GM12878 (cell line): ENCODE results near the gene DYNC1H1. TPM values are rescaled to one million over a fixed set of nuclear protein-coding genes. Genes with fewer than 3 reads are reported as not detected.

ENCODE experiments used
- ATAC-seq: fragments of 200-7000 bp; cut with Tn5 transposase; 3 replicates; pipeline ENCODE4 v1.9.1; 2020; ENCODE audit warnings: mild to moderate bottlenecking, moderate library complexity
- BruUV-seq: library from RNA; stranded (reverse); fragments of 400-500 nt; replicated peaks from 2 replicates; lab custom pipeline; 2021; lab: Mats Ljungman, UMichigan
- CTCF ChIA-PET: fragments of 300-600 bp; sonication (Branson Sonifier 250); formaldehyde crosslinking; extraction: SDS; loops from one replicate; lab custom pipeline; 2021; ENCODE audit warnings: inconsistent platforms; lab: Yijun Ruan, JAX
- POLR2A ChIA-PET: fragments of 350-600 bp; formaldehyde crosslinking; extraction: SDS; loops from one replicate; lab custom pipeline; 2021; ENCODE audit warnings: inconsistent platforms; lab: Charles Lee
- RAD21 ChIA-PET: fragments of 300-600 bp; sonication (Branson Sonifier 250); formaldehyde crosslinking; loops from one replicate; lab custom pipeline; 2023; ENCODE audit warnings: antibody characterized with exemption; ENCODE audit not compliant: unreplicated experiment; lab: Charles Lee
- SMC1A ChIA-PET: fragments of 300-600 bp; sonication (Branson Sonifier 250); formaldehyde crosslinking; loops from one replicate; lab custom pipeline; 2023; ENCODE audit not compliant: unreplicated experiment, uncharacterized antibody; lab: Charles Lee
- DNase-seq: peaks from one replicate; pipeline ENCODE4 v3.0.0-alpha.2; 2011; ENCODE audit warnings: low read depth, low spot score
- FAIRE-seq: peaks from 3 replicates; lab custom pipeline; 2011; peaks lifted over from hg19 to GRCh38; lab: Jason Lieb, UNC
- H2AFZ ChIP-seq: 2 replicates; pipeline ENCODE4 v1.6.0; 2011; ENCODE audit warnings: low read depth, low read length, control low read depth; ENCODE audit not compliant: control insufficient read depth
- H3K27ac ChIP-seq: 2 replicates; pipeline ENCODE4 v1.5.1; 2011; ENCODE audit warnings: control low read depth; ENCODE audit not compliant: control insufficient read depth, insufficient read depth
- H3K27me3 ChIP-seq, 2 experiments: replicated peaks in 1 of 2; 2 replicates each; pipeline versions ENCODE4 v1.6.0 to v1.6.1; 2011; ENCODE audit warnings: low read length in 1 of 2; ENCODE audit not compliant: control insufficient read depth in 2 of 2, insufficient read depth in 2 of 2
- H3K36me3 ChIP-seq, 2 experiments: 2 replicates each; pipeline ENCODE4 v1.5.1; 2011; ENCODE audit warnings: low read length in 1 of 2; ENCODE audit not compliant: control insufficient read depth in 2 of 2, insufficient read depth in 2 of 2
- H3K4me1 ChIP-seq: 2 replicates; pipeline ENCODE4 v1.6.1; 2011; ENCODE audit warnings: mild to moderate bottlenecking, low read length, moderate library complexity, mixed read lengths; ENCODE audit not compliant: control insufficient read depth, insufficient read depth
- H3K4me2 ChIP-seq: 2 replicates; pipeline ENCODE4 v1.6.0; 2011; ENCODE audit warnings: control low read depth; ENCODE audit not compliant: control insufficient read depth, insufficient read depth
- H3K4me3 ChIP-seq: fragments of 200-600 bp; sonication (generic); 2 replicates; pipeline ENCODE4 v1.5.1; 2016
- H3K79me2 ChIP-seq: 2 replicates; pipeline ENCODE4 v1.6.0; 2011; ENCODE audit warnings: low read length; ENCODE audit not compliant: control insufficient read depth, insufficient read depth
- H3K9ac ChIP-seq: 2 replicates; pipeline ENCODE4 v1.8.0; 2011; ENCODE audit warnings: low read length, control low read depth, mixed read lengths; ENCODE audit not compliant: control insufficient read depth, insufficient read depth
- H3K9me3 ChIP-seq: replicated peaks from 3 replicates; pipeline ENCODE4 v1.5.1; 2011; ENCODE audit warnings: mild to moderate bottlenecking, low read length; ENCODE audit not compliant: control insufficient read depth, insufficient read depth
- H4K20me1 ChIP-seq: 2 replicates; pipeline ENCODE4 v1.6.0; 2011; ENCODE audit not compliant: control insufficient read depth, insufficient read depth
- MEF2A ChIP-seq: IDR thresholded peaks from 2 replicates; pipeline ENCODE4 v1.6.1; 2011; ENCODE audit warnings: low read depth, mild to moderate bottlenecking, low read length, moderate library complexity; ENCODE audit not compliant: insufficient read depth
- NKRF ChIP-seq: fragments of 450-650 bp; conservative IDR thresholded peaks from 2 replicates; pipeline ENCODE4 v1.6.1; 2017; ENCODE audit warnings: mild to moderate bottlenecking, moderate library complexity
- POLR2A ChIP-seq: IDR thresholded peaks from 2 replicates; pipeline ENCODE4 v1.6.1; 2011; ENCODE audit warnings: low read depth, mild to moderate bottlenecking, low read length
- POLR2AphosphoS5 ChIP-seq: IDR thresholded peaks from 2 replicates; pipeline ENCODE4 v1.6.1; 2011; ENCODE audit warnings: mild to moderate bottlenecking, low read length, inconsistent platforms
- SMARCA5 ChIP-seq: fragments of 450-650 bp; IDR thresholded peaks from 2 replicates; pipeline ENCODE4 v1.6.1; 2017; ENCODE audit warnings: mild to moderate bottlenecking
- WGBS: methylation state at CpG from one replicate; pipeline ENCODE4 v1.1.6; 2016; ENCODE audit warnings: low lambda C conversion rate; ENCODE audit not compliant: insufficient replicate concordance, insufficient coverage; ENCODE audit errors: missing lambda C conversion rate; 5-methylcytosine and 5-hydroxymethylcytosine counted together
- in situ Hi-C: fragments of 300-500 bp; cut with MboI; formaldehyde crosslinking; loops from 9 replicates; pipeline ENCODE4 v1.14.3; 2018; ENCODE audit warnings: mixed read lengths
- intact Hi-C: fragments of 100-400 bp; cut with micrococcal nuclease; formaldehyde crosslinking; loops from one replicate; pipeline ENCODE4 v1.14.2; 2022; ENCODE audit not compliant: unreplicated experiment
- polyA plus RNA-seq, 11 experiments: library from polyadenylated mRNA; depleted of rRNA in 4 of 11; unstranded in 6 of 11; stranded (reverse) in 5 of 11; fragments of >200 nt; fragmentation: Nextera tagmentation in 4 of 11; fragmentation: Illumina TruSeq in 1 of 11; extraction: Ambion mirVana in 4 of 11; extraction: Trizol in 1 of 11; gene quantifications; 1 replicate in 1 of 11; 2 replicates in 10 of 11; pipeline versions ENCODE4 v1.2.1 to v1.2.3, GENCODE V29; 2011 to 2016; ENCODE audit warnings: inconsistent platforms in 2 of 11, missing spikeins in 2 of 11, low read depth in 1 of 11
- total RNA-seq, 4 experiments: library from RNA; depleted of rRNA in 3 of 4; stranded (reverse); fragments of >200 nt in 3 of 4; fragmentation: Illumina TruSeq in 1 of 4; extraction: Trizol in 1 of 4; gene quantifications; 2 replicates each; pipeline versions ENCODE4 v1.2.1 to v1.2.3, GENCODE V29; 2013 to 2021

The DYNC1H1 gene
- total and polyA plus RNA-seq, 10 of the 15 experiments (the other 5 are each of a cell fraction or from before 2014, with no cell fraction given) = 38.4 to 291 (median 111) TPM

- Histone ChIP-seq H3K9me3 (no peaks in the 10 kb centered on the region), H3K9ac (peak overlapping the region; percentile 94), H3K4me1 (peaks cover 9% of the 10 kb centered on the region), H3K79me2 (peaks cover 57% of the 10 kb centered on the region), H3K36me3 (peaks cover 13 to 45% of the 10 kb centered on the region in 2 experiments), H3K27ac (peak overlapping the region; percentile 95; the same call in 1 of the 2 replicates), H2AFZ (no peak overlapping the region), H3K4me2 (peak overlapping the region; percentile 94), H3K27me3 (no peaks in the 10 kb centered on the region), H4K20me1 (peaks cover 5% of the 10 kb centered on the region), H3K4me3 (peak overlapping the region; percentile 77)
- no TSS peak for BruUV-seq
- ChIA-PET SMC1A (interaction anchor here (0.8 to 2.3 kb wide), 4 partner anchors 11 to 120 kb away, joined by 3 to 7 read pairs (median 4); no protein-coding TSS in a partner anchor), RAD21 (no interaction called here), POLR2A (interaction anchor here (1.0 kb wide), 1 partner anchor 84 kb away, joined by 4 read pairs; no protein-coding TSS in a partner anchor), CTCF (interaction anchor here (1.0 to 2.4 kb wide), 3 partner anchors 12 to 244 kb away, joined by 3 to 5 read pairs (median 4); no protein-coding TSS in a partner anchor)
- ATAC-seq (no peak), FAIRE-seq (no peak), DNase-seq (no peak)
- in situ Hi-C loops (no loop called here), intact Hi-C loops (loop anchor here (5.0 kb wide), 2 partner anchors 232 to 323 kb away; partner anchors contain the start of genes PPP2R5C and ZNF839)
- TF ChIP-seq POLR2A = peak; percentile 74
- TF ChIP-seq POLR2AphosphoS5 = peak; percentile 44; the same call in 1 of the 2 replicates
- no peak for TF ChIP-seq MEF2A
- TF ChIP-seq SMARCA5 = no peak
- TF ChIP-seq NKRF = no peak
- 13% methylated on average over 10 of the region's 10 CpGs for WGBS
Observed at GRCh38 chr14:102085488-102085887, 121.1 kb downstream of the DYNC1H1 start.
